K562 (cell line): ENCODE results near the gene MBP. TPM values are rescaled to one million over a fixed set of nuclear protein-coding genes. Genes with fewer than 3 reads are reported as not detected.

Experiments used
- ATAC-seq: fragments of 200-7000 bp; cut with Tn5 transposase; 3 replicates; pipeline ENCODE4 v1.9.1; 2020; ENCODE audit warnings: moderate library complexity
- BruUV-seq: library from RNA; stranded (reverse); fragments of 400-500 nt; replicated peaks from 2 replicates; lab custom pipeline; 2021; lab: Mats Ljungman, UMichigan
- CTCF ChIA-PET: fragments of 300-600 bp; formaldehyde crosslinking; extraction: SDS; loops from one replicate; lab custom pipeline; 2021; ENCODE audit warnings: low intra/inter-chr PET ratio; lab: Yijun Ruan, JAX
- POLR2A ChIA-PET: fragments of 300-600, 350-650 bp; sonication (Branson Sonifier 250); formaldehyde crosslinking; extraction: SDS; loops from one replicate; lab custom pipeline; 2021; ENCODE audit warnings: antibody characterized with exemption, inconsistent platforms; lab: Yijun Ruan, JAX
- DNase-seq, 4 experiments: peaks; one replicate each; pipeline versions ENCODE4 v3.0.0 to v3.0.0-alpha.2; 2011 to 2018; ENCODE audit warnings: low spot score in 3 of 4, mixed read lengths in 3 of 4; ENCODE audit errors: extremely low read depth in 1 of 4
- FAIRE-seq: peaks from 2 replicates; lab custom pipeline; 2011; peaks lifted over from hg19 to GRCh38; lab: Jason Lieb, UNC
- H2AFZ ChIP-seq: 2 replicates; pipeline ENCODE4 v1.6.0; 2011; ENCODE audit warnings: low read depth, low read length, control low read depth, inconsistent platforms
- H3K27ac ChIP-seq: fragments of 200-600 bp; 3 replicates; pipeline ENCODE4 v1.8.0; 2011; ENCODE audit warnings: low read depth, mild to moderate bottlenecking, control low read depth, inconsistent platforms, low read length, moderate library complexity, mixed read lengths; ENCODE audit errors: extremely low read depth
- H3K27me3 ChIP-seq, 2 experiments: fragments of 300-600 bp in 1 of 2; 2 replicates in 1 of 2; 3 replicates in 1 of 2; pipeline versions ENCODE4 v1.6.0 to v1.8.0; 2011; ENCODE audit warnings: inconsistent platforms in 2 of 2, low read length in 2 of 2, mild to moderate bottlenecking in 1 of 2, mixed read lengths in 1 of 2, moderate library complexity in 1 of 2; ENCODE audit not compliant: control insufficient read depth in 2 of 2, insufficient read depth in 2 of 2
- H3K36me3 ChIP-seq: fragments of 300-600 bp; 3 replicates; pipeline ENCODE4 v1.8.0; 2011; ENCODE audit warnings: mild to moderate bottlenecking, low read length, inconsistent platforms; ENCODE audit not compliant: control insufficient read depth, insufficient read depth
- H3K4me1 ChIP-seq, 2 experiments: fragments of 200-600 bp in 1 of 2; replicated peaks in 1 of 2; 2 replicates in 1 of 2; 3 replicates in 1 of 2; pipeline versions ENCODE4 v1.5.1 to v1.8.0; 2011; ENCODE audit warnings: inconsistent platforms in 2 of 2, low read length in 2 of 2, mild to moderate bottlenecking in 1 of 2, mixed read lengths in 1 of 2, moderate library complexity in 1 of 2; ENCODE audit not compliant: control insufficient read depth in 2 of 2, insufficient read depth in 2 of 2
- H3K4me2 ChIP-seq: 2 replicates; pipeline ENCODE4 v1.6.1; 2011; ENCODE audit warnings: low read length, control low read depth, inconsistent platforms, mixed read lengths; ENCODE audit not compliant: insufficient read depth
- H3K4me3 ChIP-seq: fragments of 200-600 bp; sonication (generic), shearing (Covaris generic); 2 replicates; pipeline ENCODE4 v1.5.1; 2016; ENCODE audit warnings: control low read depth, inconsistent platforms
- H3K79me2 ChIP-seq: fragments of 200-600 bp; 3 replicates; pipeline ENCODE4 v1.8.0; 2011; ENCODE audit warnings: low read length, inconsistent platforms; ENCODE audit not compliant: control insufficient read depth, insufficient read depth
- H3K9ac ChIP-seq, 2 experiments: 2 replicates each; pipeline versions ENCODE4 v1.6.0 to v1.6.1; 2011; ENCODE audit warnings: low read depth in 2 of 2, low read length in 2 of 2, control low read depth in 1 of 2, inconsistent platforms in 1 of 2, mild to moderate bottlenecking in 1 of 2, mixed read lengths in 1 of 2; ENCODE audit not compliant: insufficient read depth in 1 of 2
- H3K9me1 ChIP-seq: one replicate; pipeline ENCODE4 v1.6.0; 2011; ENCODE audit warnings: inconsistent platforms, mild to moderate bottlenecking, low read length, moderate library complexity; ENCODE audit not compliant: control insufficient read depth, insufficient read depth
- H3K9me3 ChIP-seq: replicated peaks from 2 replicates; pipeline ENCODE4 v1.5.1; 2011; ENCODE audit warnings: low read depth, low read length, inconsistent platforms; ENCODE audit not compliant: control insufficient read depth, insufficient read depth
- H4K20me1 ChIP-seq: replicated peaks from 2 replicates; pipeline ENCODE4 v1.6.1; 2011; ENCODE audit warnings: low read length, inconsistent platforms, mixed read lengths; ENCODE audit not compliant: control insufficient read depth, insufficient read depth
- ELF4 ChIP-seq: fragments of 450-650 bp; formaldehyde crosslinking; IDR thresholded peaks from 2 replicates; pipeline ENCODE4 v1.4.0; 2022; ENCODE audit warnings: missing genetic modification characterization
- HDGF ChIP-seq: fragments of 450-650 bp; IDR thresholded peaks from 2 replicates; pipeline ENCODE4 v1.6.1; 2016
- NFE2 ChIP-seq: IDR thresholded peaks from 2 replicates; pipeline ENCODE4 v1.6.1; 2014; ENCODE audit warnings: antibody characterized with exemption, low read depth
- SNRNP70 ChIP-seq: fragments of 200-400 bp; formaldehyde crosslinking; optimal IDR thresholded peaks from 2 replicates; pipeline ENCODE3; 2017; ENCODE audit warnings: low read depth, low read length
- SUPT5H ChIP-seq: fragments of 450-650 bp; IDR thresholded peaks from 2 replicates; pipeline ENCODE4 v1.6.1; 2016
- TBL1XR1 ChIP-seq, 2 experiments: IDR thresholded peaks; 2 replicates each; pipeline ENCODE4 v1.6.1; 2012; ENCODE audit warnings: improper control_type of control experiment in 2 of 2, low read length in 2 of 2, mild to moderate bottlenecking in 1 of 2
- TEAD2 ChIP-seq: fragments of 450-650 bp; IDR thresholded peaks from 2 replicates; pipeline ENCODE4 v1.6.1; 2016; ENCODE audit warnings: missing genetic modification characterization, control low read depth, missing compliant biosample characterization
- TFE3 ChIP-seq: fragments of 450-650 bp; formaldehyde crosslinking; IDR thresholded peaks from 2 replicates; pipeline ENCODE4 v1.4.0; 2020; ENCODE audit warnings: mild to moderate bottlenecking, mixed read lengths
- ZNF518B ChIP-seq: fragments of 250-450 bp; sonication (Bioruptor Pico); IDR thresholded peaks from 2 replicates; pipeline ENCODE4 v1.5.0; 2021; ENCODE audit warnings: mild to moderate bottlenecking, moderate library complexity
- ZNF57 ChIP-seq: fragments of 450-650 bp; formaldehyde crosslinking; IDR thresholded peaks from 2 replicates; pipeline ENCODE4 v1.4.0; 2020; ENCODE audit warnings: mild to moderate bottlenecking, moderate library complexity
- ZNF644 ChIP-seq: fragments of 200-800 bp; sonication (Bioruptor generic); IDR thresholded peaks from 2 replicates; pipeline ENCODE4 v1.6.1; 2016; ENCODE audit warnings: low read depth, missing genetic modification characterization, missing compliant biosample characterization
- WGBS: fragments of 100-300 bp; shearing (Covaris generic); methylation state at CpG from one replicate; pipeline ENCODE4 v1.1.6; 2016; ENCODE audit warnings: low coverage, mixed read lengths; ENCODE audit not compliant: insufficient coverage; ENCODE audit errors: missing lambda C conversion rate; 5-methylcytosine and 5-hydroxymethylcytosine counted together
- in situ Hi-C: fragments of 300-500 bp; cut with MboI; formaldehyde crosslinking; loops from 4 replicates; pipeline ENCODE4 v1.15.0; 2018; ENCODE audit warnings: inconsistent platforms, mixed read lengths
- intact Hi-C: fragments of 100-400 bp; cut with micrococcal nuclease; formaldehyde crosslinking; loops from 2 replicates; pipeline ENCODE4 v1.14.2; 2022
- polyA plus RNA-seq, 8 experiments: library from polyadenylated mRNA; depleted of rRNA in 4 of 8; stranded (reverse) in 5 of 8; unstranded in 3 of 8; fragments of >200 nt; fragmentation: Nextera tagmentation in 2 of 8; fragmentation: Illumina TruSeq in 1 of 8; extraction: Ambion mirVana in 2 of 8; extraction: Trizol in 1 of 8; gene quantifications; 2 replicates each; pipeline versions ENCODE4 v1.2.1 to v1.2.3, GENCODE V29; 2011 to 2014; ENCODE audit warnings: inconsistent platforms in 1 of 8, missing spikeins in 1 of 8
- total RNA-seq, 7 experiments: library from RNA; depleted of rRNA in 6 of 7; stranded (reverse); fragments of >200 nt in 6 of 7; fragmentation: Illumina TruSeq in 2 of 7; extraction: Trizol in 2 of 7; gene quantifications; 2 replicates each; pipeline versions ENCODE4 v1.2.1 to v1.2.3, GENCODE V29; 2011 to 2021; ENCODE audit warnings: low replicate concordance in 1 of 7
- TF ChIP-seq, protein P1 (sequence below): sonication (generic); formaldehyde crosslinking; IDR thresholded peaks from 2 replicates; pipeline ENCODE4 v1.8.0; 2022; ENCODE audit warnings: mild to moderate bottlenecking, low read depth, missing genetic modification reagents

The MBP gene
- total and polyA plus RNA-seq, 9 of the 15 experiments (the other 6 are each of a cell fraction or from before 2014, with no cell fraction given): 0.09 TPM; not detected in 8

DNA sequence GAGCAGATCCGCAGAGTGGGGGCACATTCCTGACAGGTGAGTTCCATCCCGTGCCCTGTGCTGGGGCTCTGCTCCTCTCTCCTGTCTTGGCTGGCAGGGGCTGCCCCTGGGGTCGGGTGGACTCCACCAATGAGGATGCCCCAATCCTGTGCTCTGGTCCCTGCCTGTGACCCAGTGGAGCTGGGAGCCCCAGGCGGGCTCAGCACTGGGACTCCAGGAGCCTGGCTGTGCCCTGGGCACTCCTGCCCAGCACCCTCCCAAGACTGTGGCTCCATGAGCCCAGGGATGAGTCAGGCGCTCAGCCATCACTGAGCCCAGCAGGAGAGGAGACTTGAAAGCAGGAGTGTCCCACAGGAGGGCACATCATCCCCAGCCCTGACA is 53.9 kb downstream of the MBP start (continued):
- TF ChIP-seq ZNF518B (CRISPR knock-in tag) (no peak), ELF4 (CRISPR knock-in tag) (no peak), HDGF (no peak), ZNF57 (no peak)

DNA sequence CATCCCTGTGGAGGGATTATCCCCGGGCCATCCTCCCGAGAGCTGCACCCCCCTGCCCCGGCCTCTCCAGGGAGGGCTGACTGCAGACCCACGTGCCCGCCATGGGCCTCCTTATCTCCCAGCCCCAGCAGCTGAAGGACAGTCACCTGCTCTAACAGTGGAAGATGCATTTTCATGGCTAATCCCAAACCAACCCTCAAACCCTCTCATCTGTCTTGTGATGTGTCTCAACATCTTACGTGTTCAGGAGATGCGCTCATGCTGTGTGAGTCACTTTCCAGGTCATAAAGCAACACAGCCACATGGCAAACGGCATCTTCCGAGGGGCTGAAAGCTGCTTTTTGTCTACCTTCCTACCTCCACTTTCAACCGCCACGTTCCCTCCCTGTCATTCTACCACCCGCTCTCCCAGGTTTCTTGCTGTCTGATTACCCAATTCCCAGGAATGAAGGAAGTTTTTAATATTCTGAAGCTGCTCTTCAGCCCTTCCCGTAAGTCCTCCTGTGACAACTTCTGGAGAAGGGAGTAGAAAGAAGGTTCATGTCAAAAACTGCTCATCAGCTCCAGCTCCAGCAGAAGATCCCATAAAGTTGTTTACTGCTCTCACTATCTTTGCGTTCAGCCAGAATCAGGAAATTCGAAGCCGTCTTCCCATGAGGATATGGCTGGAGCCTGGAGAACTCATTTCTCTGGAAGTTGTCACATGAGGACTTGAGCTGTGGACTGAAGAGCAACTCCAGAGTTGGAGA is 54.5 kb downstream of the MBP start:
- no peak for FAIRE-seq
- Histone ChIP-seq H3K4me1 (no peaks in the 10 kb centered on the region; a peak in 2 of 5 replicates), H3K9me1 (no peaks in the 10 kb centered on the region), H3K27ac (no peak overlapping the region), H3K36me3 (no peaks in the 10 kb centered on the region), H3K79me2 (no peaks in the 10 kb centered on the region), H3K27me3 (peaks cover 0 to 27% of the 10 kb centered on the region in 2 experiments; a peak in 2 of 5 replicates), H2AFZ (no peak overlapping the region), H3K9me3 (no peaks in the 10 kb centered on the region), H4K20me1 (no peaks in the 10 kb centered on the region), H3K4me3 (no peak overlapping the region), H3K9ac (no peak overlapping the region), H3K4me2 (no peak overlapping the region)
- 1% methylated on average over 11 of the region's 16 CpGs for WGBS
- in situ Hi-C loops: no loop called here
- ChIA-PET CTCF (no interaction called here), POLR2A (no interaction called here)
- ATAC-seq: no peak; the same call in 2 of the 3 replicates
- peak in 1 of 4 experiments; percentile 15 for DNase-seq
- intact Hi-C loops: no loop called here
- no TSS peak for BruUV-seq
- TF ChIP-seq TEAD2 (tag) (no peak), NFE2 (no peak), ZNF644 (tag) (no peak), TBL1XR1 (IDR thresholded peaks at IDR 0.05; ENCODE audit: low read length in 2 of 2) (no peak), SNRNP70 (no peak), TFE3 (CRISPR knock-in tag) (0 out of 2 replicates have a peak, but pooled peaks have one; percentile 23), SUPT5H (no peak)
- TF ChIP-seq, protein P1, sequence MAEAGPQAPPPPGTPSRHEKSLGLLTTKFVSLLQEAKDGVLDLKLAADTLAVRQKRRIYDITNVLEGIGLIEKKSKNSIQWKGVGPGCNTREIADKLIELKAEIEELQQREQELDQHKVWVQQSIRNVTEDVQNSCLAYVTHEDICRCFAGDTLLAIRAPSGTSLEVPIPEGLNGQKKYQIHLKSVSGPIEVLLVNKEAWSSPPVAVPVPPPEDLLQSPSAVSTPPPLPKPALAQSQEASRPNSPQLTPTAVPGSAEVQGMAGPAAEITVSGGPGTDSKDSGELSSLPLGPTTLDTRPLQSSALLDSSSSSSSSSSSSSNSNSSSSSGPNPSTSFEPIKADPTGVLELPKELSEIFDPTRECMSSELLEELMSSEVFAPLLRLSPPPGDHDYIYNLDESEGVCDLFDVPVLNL (CRISPR knock-in tag): no peak
